ENCODE measurements around the gene MASP2. TPM values are rescaled to one million over a fixed set of nuclear protein-coding genes. Genes with fewer than 3 reads are reported as not detected.
A peak's percentile ranks its signal among the peaks of the same experiment; 100 is the strongest.

Gene MASP2
- total RNA-seq, 6 experiments from 2014 or later = 144 to 222 (median 185) TPM

GRCh38 chr1:10980841-10981727, 66.0 kb downstream of the MASP2 start:
- H3K4me3 ChIP-seq = no peak overlapping the region
- intact Hi-C loops (cut with DNase I) = no loop called here
- H3K4me1 ChIP-seq = peaks cover 0 to 16% (median 3%) of the 10 kb centered on the region in 4 donors
- H3K27me3 ChIP-seq = no peaks in the 10 kb centered on the region
- H3K36me3 ChIP-seq = no peaks in the 10 kb centered on the region
- H3K9me3 ChIP-seq = no peaks in the 10 kb centered on the region
- ATAC-seq (peak in 3 of 4 donors; percentile 1 to 35 (median 17)), DNase-seq (peak in 2 of 3 donors; percentile 55 to 56)
- TF ChIP-seq, protein P1, sequence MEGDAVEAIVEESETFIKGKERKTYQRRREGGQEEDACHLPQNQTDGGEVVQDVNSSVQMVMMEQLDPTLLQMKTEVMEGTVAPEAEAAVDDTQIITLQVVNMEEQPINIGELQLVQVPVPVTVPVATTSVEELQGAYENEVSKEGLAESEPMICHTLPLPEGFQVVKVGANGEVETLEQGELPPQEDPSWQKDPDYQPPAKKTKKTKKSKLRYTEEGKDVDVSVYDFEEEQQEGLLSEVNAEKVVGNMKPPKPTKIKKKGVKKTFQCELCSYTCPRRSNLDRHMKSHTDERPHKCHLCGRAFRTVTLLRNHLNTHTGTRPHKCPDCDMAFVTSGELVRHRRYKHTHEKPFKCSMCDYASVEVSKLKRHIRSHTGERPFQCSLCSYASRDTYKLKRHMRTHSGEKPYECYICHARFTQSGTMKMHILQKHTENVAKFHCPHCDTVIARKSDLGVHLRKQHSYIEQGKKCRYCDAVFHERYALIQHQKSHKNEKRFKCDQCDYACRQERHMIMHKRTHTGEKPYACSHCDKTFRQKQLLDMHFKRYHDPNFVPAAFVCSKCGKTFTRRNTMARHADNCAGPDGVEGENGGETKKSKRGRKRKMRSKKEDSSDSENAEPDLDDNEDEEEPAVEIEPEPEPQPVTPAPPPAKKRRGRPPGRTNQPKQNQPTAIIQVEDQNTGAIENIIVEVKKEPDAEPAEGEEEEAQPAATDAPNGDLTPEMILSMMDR (IDR thresholded peaks at IDR 0.05) = no peak
- TF ChIP-seq POLR2A (IDR thresholded peaks at IDR 0.05) = no peak
- no peak overlapping the region for H3K27ac ChIP-seq
- 51% methylated on average over 7 of the region's 9 CpGs for WGBS (ENCODE audit: insufficient coverage, low coverage, low lambda C conversion rate, missing lambda C conversion rate)

DNA sequence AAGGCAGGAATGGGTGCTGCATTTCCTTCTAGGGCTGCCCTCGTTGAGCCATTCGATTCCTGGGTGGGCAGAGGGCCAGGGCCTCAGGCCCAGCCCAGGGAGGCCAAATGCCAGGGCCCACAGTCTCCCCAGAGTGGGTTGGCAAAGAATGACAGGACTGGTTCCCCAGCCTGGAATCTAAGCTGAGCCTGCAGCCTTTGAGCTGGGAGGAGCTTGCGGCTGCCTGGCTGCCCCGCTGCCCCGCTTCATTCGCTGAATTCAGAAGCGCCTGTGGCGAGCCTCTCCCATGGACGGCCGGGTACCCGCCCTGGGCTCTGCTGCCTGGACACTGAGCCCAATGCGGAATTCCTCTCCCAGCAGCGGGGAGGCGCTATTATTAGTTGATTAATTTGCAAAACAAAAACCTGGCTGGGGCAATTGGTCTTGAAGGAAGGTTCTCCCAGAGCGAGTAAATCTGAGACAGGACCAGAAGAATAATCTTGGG, 66.9 kb downstream of the MASP2 start:
- TF ChIP-seq, protein P1 (IDR thresholded peaks at IDR 0.05) = peak; percentile 38 to 63 (median 52)
- peak; percentile 57 for TF ChIP-seq POLR2A (IDR thresholded peaks at IDR 0.05)
- DNase-seq (peak; percentile 90 to 95 (median 95)), ATAC-seq (peak; percentile 97 to 99 (median 98))
- peaks cover 0 to 16% (median 3%) of the 10 kb centered on the region in 4 donors for H3K4me1 ChIP-seq
- H3K9me3 ChIP-seq = no peaks in the 10 kb centered on the region
- H3K27ac ChIP-seq = peak overlapping the region in 1 of 3 donors; percentile 42
- H3K4me3 ChIP-seq = peak overlapping the region in 1 of 3 donors; percentile 32
- intact Hi-C loops (cut with DNase I) = no loop called here
- H3K27me3 ChIP-seq = no peaks in the 10 kb centered on the region
- 7% methylated on average over 3 of the region's 15 CpGs for WGBS (ENCODE audit: insufficient coverage, low coverage, low lambda C conversion rate, missing lambda C conversion rate)
- no peaks in the 10 kb centered on the region for H3K36me3 ChIP-seq

DNA sequence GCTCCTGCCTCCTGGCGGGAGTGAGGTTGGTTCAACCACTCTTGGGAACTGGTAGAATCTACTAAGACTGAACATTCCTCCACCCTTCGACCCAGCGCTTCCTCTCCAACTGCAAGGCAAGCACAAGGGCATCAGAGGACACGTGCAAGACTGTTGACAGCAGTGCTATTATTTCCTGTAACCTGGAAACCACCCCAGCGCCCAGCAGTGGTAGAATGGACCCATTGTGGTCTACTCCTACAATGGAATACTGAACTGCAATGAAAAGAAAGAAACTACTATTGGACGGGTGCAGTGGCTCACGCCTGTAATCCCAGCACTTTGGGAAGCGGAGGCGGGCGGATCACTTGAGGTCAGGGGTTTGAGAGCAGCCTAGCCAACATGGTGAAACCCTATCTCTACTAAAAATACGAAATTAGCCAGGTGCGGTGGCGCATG, 67.5 kb downstream of the MASP2 start:
- DNase-seq (peak in 1 of 3 donors; percentile 63), ATAC-seq (peak; percentile 13 to 36 (median 34))
- Histone ChIP-seq H3K4me3 (no peak overlapping the region), H3K27me3 (no peaks in the 10 kb centered on the region), H3K4me1 (peaks cover 0 to 16% (median 3%) of the 10 kb centered on the region in 4 donors), H3K27ac (peak overlapping the region in 1 of 3 donors; percentile 24), H3K36me3 (no peaks in the 10 kb centered on the region), H3K9me3 (no peaks in the 10 kb centered on the region)
- intact Hi-C loops (cut with DNase I) = no loop called here
- 71% methylated on average over 10 of the region's 13 CpGs for WGBS (ENCODE audit: insufficient coverage, low coverage, low lambda C conversion rate, missing lambda C conversion rate)
- TF ChIP-seq, protein P1 (IDR thresholded peaks at IDR 0.05) = no peak
- no peak for TF ChIP-seq POLR2A (IDR thresholded peaks at IDR 0.05)

DNA sequence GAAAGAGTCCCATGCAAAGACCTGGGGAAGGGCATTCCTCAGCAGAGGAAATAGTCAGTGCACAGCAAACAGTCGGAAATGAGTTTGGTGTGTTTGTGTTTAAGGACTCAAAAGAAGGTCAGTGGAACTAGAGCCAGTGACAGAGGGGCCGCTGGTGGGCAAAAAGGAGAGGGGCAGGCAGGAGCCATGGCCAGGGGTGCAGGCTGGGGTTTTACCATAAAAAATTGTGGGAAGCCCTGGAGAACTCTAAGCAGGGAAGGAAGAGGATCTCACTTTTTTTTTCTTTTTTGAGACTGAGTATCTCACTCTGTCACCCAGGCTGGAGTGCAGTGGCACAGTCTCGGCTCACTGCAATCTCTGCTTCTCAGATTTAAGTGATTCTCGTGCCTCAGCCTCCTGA, 68.3 kb downstream of the MASP2 start:
- no peaks in the 10 kb centered on the region for H3K36me3 ChIP-seq
- 51% methylated on average over 3 of the region's 4 CpGs for WGBS (ENCODE audit: insufficient coverage, low coverage, low lambda C conversion rate, missing lambda C conversion rate)
- H3K9me3 ChIP-seq = no peaks in the 10 kb centered on the region

More for the DNA sequence above, 68.3 kb downstream of the MASP2 start:
- DNase-seq (no peak), ATAC-seq (no peak)
- TF ChIP-seq, protein P1 (IDR thresholded peaks at IDR 0.05) = no peak
- no peak for TF ChIP-seq POLR2A (IDR thresholded peaks at IDR 0.05)
- Histone ChIP-seq H3K27me3 (no peaks in the 10 kb centered on the region), H3K4me1 (peaks cover 0 to 16% (median 3%) of the 10 kb centered on the region in 4 donors), H3K4me3 (no peak overlapping the region), H3K27ac (no peak overlapping the region)
- intact Hi-C loops (cut with DNase I) = no loop called here

Other genes starting within 250 kb of the MASP2 start
- gene TARDBP, start 34.6 kb downstream of the MASP2 start, total RNA-seq = 10 to 100 TPM; 57.2 to 84.4 (median 73.8) TPM
- 10 to 100 TPM; 24.3 to 72.8 (median 31.6) TPM for gene SRM, start 12.8 kb upstream of the MASP2 start, total RNA-seq
- gene EXOSC10, start 52.6 kb upstream of the MASP2 start, total RNA-seq = 10 to 100 TPM; 13.4 to 32.4 (median 20.7) TPM
- not detected for gene ANGPTL7, start 142.1 kb upstream of the MASP2 start, total RNA-seq
- 10 to 100 TPM; 25.1 to 35.3 (median 32.4) TPM for gene MTOR, start 215.3 kb upstream of the MASP2 start, total RNA-seq
- gene UBIAD1, start 226.0 kb upstream of the MASP2 start, total RNA-seq = 10 to 100 TPM in 3 of 6 experiments, 1 to 10 TPM in 3; 7.0 to 11.4 (median 9.7) TPM